ENCODE results near the gene KRT9.

KRT9 gene

GRCh38 chr17:41537990-41538389 is 33.9 kb downstream of the KRT9 start:
- DNase-seq (ENCODE audit: low read depth, low spot score), result no peak
- ChIA-PET CTCF (interaction anchor here (0.8 to 2.3 kb wide), 5 partner anchors 11 to 126 kb away, joined by 3 to 29 read pairs (median 6); no protein-coding TSS in a partner anchor), POLR2A (interaction anchor here (1.0 kb wide), 2 partner anchors 10 to 11 kb away, joined by 3 to 6 read pairs; partner anchors contain the start of gene KRT19)
- H3K4me3 ChIP-seq (ENCODE audit: low read depth, low read length), result no peak overlapping the region
- no peak for TF ChIP-seq CTCF (IDR thresholded peaks at IDR 0.05; ENCODE audit: insufficient read depth, low read length, missing control alignments)

GRCh38 chr17:41537614-41537954 is 34.3 kb downstream of the KRT9 start:
- POLR2A ChIA-PET, result no interaction called here
- DNase-seq (ENCODE audit: low read depth, low spot score), result no peak
- no peak overlapping the region for H3K4me3 ChIP-seq (ENCODE audit: low read depth, low read length)
- CTCF ChIA-PET, result interaction anchor here (0.8 to 3.4 kb wide), 5 partner anchors 12 to 126 kb away, joined by 3 to 29 read pairs (median 6); no protein-coding TSS in a partner anchor
- no peak for TF ChIP-seq CTCF (IDR thresholded peaks at IDR 0.05; ENCODE audit: insufficient read depth, low read length, missing control alignments)

GRCh38 chr17:41536741-41537613 is 34.9 kb downstream of the KRT9 start:
- ChIA-PET CTCF (interaction anchor here (0.8 to 3.4 kb wide), 9 partner anchors 12 to 129 kb away, joined by 3 to 29 read pairs (median 4); no protein-coding TSS in a partner anchor), POLR2A (no interaction called here)
- no peak overlapping the region for H3K4me3 ChIP-seq (ENCODE audit: low read depth, low read length)
- no peak for TF ChIP-seq CTCF (IDR thresholded peaks at IDR 0.05; ENCODE audit: insufficient read depth, low read length, missing control alignments)
- DNase-seq (ENCODE audit: low read depth, low spot score), result no peak

- no peak for TF ChIP-seq CTCF (IDR thresholded peaks at IDR 0.05; ENCODE audit: insufficient read depth, low read length, missing control alignments)
- H3K4me3 ChIP-seq (ENCODE audit: low read depth, low read length), result no peak overlapping the region
- ChIA-PET CTCF (interaction anchor here (0.8 to 3.4 kb wide), 6 partner anchors 13 to 130 kb away, joined by 3 to 28 read pairs (median 4); no protein-coding TSS in a partner anchor), POLR2A (no interaction called here)
- DNase-seq (ENCODE audit: low read depth, low spot score), result no peak
These were observed 35.9 kb downstream of the KRT9 start for GRCh38 chr17:41535764-41536481.

GRCh38 chr17:41534899-41535546 is 36.8 kb downstream of the KRT9 start:
- POLR2A ChIA-PET, result no interaction called here
- TF ChIP-seq CTCF (IDR thresholded peaks at IDR 0.05; ENCODE audit: insufficient read depth, low read length, missing control alignments), result no peak
- no peak overlapping the region for H3K4me3 ChIP-seq (ENCODE audit: low read depth, low read length)
- DNase-seq (ENCODE audit: low read depth, low spot score), result no peak
- CTCF ChIA-PET, result interaction anchor here (0.7 to 3.4 kb wide), 5 partner anchors 14 to 583 kb away, joined by 3 to 28 read pairs (median 6); no protein-coding TSS in a partner anchor
